VCaP (cell line): ENCODE measurements around the gene KCNMB4.

ENCODE experiments used
- H3K27ac ChIP-seq: fragments of 450-650 bp; 2 replicates; pipeline ENCODE4 v1.5.1; 2017
- CTCF ChIP-seq: fragments of 450-650 bp; conservative IDR thresholded peaks from 2 replicates; pipeline ENCODE4 v1.5.1; 2017; ENCODE audit warnings: mild to moderate bottlenecking, moderate library complexity

Gene KCNMB4

GRCh38 chr12:70398002-70398401 is 31.9 kb downstream of the KCNMB4 start:
- TF ChIP-seq CTCF, result no peak
- H3K27ac ChIP-seq, result no peak overlapping the region

- TF ChIP-seq CTCF, result no peak
- no peak overlapping the region for H3K27ac ChIP-seq
These were observed 32.8 kb downstream of the KCNMB4 start for GRCh38 chr12:70398862-70399261.

- TF ChIP-seq CTCF, result no peak
- no peak overlapping the region for H3K27ac ChIP-seq
These were observed 33.2 kb downstream of the KCNMB4 start for GRCh38 chr12:70399311-70399710.

DNA sequence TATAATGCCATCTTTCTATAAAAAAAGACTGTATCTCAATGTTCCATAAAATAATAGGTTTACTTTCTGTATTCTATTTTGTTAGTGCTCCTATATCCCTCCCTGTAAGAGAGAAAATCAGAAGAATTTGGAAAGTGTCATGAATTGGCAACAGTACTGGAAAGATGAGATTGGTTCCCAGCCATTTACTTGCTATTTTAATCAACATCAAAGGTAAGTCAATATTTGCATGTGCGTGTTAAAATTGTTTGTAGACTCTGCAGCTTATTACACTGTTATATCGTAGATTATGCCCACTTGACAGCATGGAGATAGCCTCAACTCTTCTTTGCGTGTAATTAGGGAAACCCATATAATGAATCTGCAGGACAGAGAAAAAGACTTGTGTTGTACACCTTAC is 34.0 kb downstream of the KCNMB4 start:
- TF ChIP-seq CTCF, result no peak
- no peak overlapping the region for H3K27ac ChIP-seq

- peak; percentile 40; the same call in 1 of the 2 replicates for TF ChIP-seq CTCF
These were observed 36.5 kb downstream of the KCNMB4 start for GRCh38 chr12:70402597-70402996.

GRCh38 chr12:70403826-70404225 is 37.7 kb downstream of the KCNMB4 start:
- no peak for TF ChIP-seq CTCF
- no peak overlapping the region for H3K27ac ChIP-seq

More at GRCh38 chr12:70402597-70402996, 36.5 kb downstream of the KCNMB4 start:
- H3K27ac ChIP-seq, result no peak overlapping the region

GRCh38 chr12:70408004-70408790 is 42.1 kb downstream of the KCNMB4 start:
- no peak for TF ChIP-seq CTCF
- no peak overlapping the region for H3K27ac ChIP-seq
